Stimulated activated CD8-positive, alpha-beta memory T cell treated with anti-CD3 and anti-CD28 coated beads, Interleukin-7, amount 100 ng/mL, for 24 hours (primary cell): ENCODE measurements around the gene MED1.
"Not testable (repeated sequence)": the region's sequence is repeated elsewhere in the genome, so short reads cannot be mapped to it uniquely, and the experiment has no call there.

Source experiments
- DNase-seq: peaks from one replicate; pipeline ENCODE4 v3.0.0-alpha.2; 2020; ENCODE audit warnings: low read depth

The MED1 gene, protein sequence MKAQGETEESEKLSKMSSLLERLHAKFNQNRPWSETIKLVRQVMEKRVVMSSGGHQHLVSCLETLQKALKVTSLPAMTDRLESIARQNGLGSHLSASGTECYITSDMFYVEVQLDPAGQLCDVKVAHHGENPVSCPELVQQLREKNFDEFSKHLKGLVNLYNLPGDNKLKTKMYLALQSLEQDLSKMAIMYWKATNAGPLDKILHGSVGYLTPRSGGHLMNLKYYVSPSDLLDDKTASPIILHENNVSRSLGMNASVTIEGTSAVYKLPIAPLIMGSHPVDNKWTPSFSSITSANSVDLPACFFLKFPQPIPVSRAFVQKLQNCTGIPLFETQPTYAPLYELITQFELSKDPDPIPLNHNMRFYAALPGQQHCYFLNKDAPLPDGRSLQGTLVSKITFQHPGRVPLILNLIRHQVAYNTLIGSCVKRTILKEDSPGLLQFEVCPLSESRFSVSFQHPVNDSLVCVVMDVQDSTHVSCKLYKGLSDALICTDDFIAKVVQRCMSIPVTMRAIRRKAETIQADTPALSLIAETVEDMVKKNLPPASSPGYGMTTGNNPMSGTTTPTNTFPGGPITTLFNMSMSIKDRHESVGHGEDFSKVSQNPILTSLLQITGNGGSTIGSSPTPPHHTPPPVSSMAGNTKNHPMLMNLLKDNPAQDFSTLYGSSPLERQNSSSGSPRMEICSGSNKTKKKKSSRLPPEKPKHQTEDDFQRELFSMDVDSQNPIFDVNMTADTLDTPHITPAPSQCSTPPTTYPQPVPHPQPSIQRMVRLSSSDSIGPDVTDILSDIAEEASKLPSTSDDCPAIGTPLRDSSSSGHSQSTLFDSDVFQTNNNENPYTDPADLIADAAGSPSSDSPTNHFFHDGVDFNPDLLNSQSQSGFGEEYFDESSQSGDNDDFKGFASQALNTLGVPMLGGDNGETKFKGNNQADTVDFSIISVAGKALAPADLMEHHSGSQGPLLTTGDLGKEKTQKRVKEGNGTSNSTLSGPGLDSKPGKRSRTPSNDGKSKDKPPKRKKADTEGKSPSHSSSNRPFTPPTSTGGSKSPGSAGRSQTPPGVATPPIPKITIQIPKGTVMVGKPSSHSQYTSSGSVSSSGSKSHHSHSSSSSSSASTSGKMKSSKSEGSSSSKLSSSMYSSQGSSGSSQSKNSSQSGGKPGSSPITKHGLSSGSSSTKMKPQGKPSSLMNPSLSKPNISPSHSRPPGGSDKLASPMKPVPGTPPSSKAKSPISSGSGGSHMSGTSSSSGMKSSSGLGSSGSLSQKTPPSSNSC (N-terminal part only)

DNA sequence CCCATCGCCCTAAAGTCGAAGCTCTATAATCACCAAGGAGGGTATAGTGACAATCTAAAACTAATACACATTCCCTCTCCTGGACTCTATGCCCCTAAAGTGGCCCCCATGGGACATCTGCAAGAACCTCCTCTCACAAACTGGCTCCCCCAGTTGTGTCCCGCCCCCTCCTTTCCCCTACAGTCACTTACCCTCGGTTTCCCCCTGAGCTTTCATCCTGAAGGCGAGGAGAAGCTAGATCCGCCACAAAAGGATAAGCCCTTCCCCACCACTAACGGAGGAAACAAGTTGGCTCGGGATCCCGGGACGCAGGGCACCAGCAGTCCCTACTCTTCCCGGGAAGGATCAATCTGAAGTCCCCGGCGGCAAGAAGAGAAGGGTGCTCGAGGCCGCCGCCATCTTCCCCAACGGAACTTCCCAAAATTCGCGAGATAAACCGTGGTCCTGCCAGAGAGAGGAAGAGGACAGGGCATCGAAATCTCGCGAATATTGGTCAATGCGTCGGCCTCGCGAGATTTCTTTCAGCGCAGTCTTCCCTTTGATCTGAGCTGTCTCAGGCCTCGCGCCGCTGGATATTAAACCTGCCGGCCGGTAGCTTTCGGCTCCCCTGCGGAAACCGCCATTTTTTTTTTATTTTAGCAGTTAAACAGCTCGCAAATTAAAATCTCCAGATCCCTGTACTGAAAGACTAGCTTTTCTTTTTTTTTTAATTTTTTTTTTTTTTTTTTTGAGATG lies at the start of gene MED1:
Gene MED1 (minus strand): TSS at position 417 of the 735 bp plus-strand sequence. CDS start 201 bp downstream, at position 216.
- DNase-seq, result peak; percentile 74

DNA sequence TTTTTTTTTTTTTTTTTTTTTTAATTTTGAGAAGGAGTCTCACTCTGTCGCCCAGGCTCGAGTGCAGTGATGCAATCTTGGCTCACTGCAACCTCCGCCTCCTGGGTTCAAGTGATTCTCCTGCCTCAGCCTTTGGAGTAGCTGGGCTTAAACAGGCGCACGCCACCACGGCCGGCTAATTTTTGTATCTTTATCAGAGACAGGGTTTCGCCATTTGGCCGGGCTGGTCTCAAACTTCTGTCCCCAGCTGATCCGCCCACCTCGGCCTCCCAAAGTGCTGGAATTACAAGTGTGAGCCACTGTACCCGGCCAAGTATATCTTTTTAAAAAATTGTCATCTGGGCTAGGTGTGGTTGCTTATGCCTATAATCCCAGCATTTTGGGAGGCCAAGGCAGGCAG lies 45.9 kb upstream of the MED1 start:
- DNase-seq, result not testable (repeated sequence)

DNA sequence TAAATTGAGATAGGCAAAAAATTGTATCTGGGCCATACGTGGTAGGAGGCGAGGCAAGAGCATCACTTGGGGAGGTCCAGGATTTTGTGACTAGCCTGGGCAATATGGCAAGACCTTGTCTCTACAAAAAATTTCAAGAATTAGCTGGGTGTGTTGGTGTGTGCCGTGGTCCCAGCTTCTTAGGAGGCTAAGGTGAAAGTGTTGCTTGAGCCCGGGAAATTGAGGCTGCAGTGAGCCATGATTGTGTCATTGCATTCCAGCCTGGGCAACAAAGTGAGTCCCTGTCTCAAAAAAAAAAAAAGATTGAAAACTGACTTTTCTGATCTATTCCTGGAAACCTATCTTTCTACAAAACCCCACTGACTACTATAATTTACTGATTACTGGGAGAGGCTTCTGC lies 36.9 kb upstream of the MED1 start:
- no peak for DNase-seq

DNA sequence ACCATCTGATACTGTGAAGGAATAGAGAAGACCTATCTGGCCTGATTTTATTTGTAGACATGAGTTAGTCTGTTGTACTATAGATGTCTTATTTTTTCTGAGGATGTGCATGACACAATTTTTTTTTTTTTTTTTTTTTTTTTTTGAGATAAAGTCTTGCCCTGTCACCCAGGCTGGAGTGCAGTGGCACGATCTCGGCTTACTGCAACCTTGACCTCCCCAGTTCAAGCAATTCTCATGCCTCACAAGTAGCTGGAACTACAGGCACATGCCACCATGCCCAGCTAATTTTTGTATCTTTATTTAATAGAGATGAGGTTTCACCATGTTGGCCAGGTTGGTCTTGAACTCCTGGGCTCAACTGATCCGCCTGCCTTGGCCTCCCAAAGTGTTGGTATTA lies 36.4 kb upstream of the MED1 start:
- not testable (repeated sequence) for DNase-seq

DNA sequence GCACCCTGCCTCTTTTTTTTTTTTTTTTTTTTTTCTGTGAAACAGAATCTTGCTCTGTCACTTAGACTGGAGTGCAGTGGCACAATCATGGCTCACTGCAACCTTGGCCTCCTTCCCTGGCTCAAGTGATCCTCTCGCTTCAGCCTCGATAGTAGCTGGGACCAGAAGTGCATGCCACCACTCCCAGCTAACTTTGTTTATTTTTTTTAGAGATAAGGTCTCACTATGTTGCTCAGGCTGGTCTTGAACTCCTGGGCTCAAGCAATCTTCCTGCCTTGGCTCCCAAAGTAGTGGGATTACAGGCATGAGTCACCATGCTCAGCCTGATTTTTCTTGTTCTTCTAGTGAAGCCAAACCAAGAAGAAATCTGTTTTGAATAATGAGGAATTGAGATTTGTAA lies 35.2 kb upstream of the MED1 start:
- no peak for DNase-seq

DNA sequence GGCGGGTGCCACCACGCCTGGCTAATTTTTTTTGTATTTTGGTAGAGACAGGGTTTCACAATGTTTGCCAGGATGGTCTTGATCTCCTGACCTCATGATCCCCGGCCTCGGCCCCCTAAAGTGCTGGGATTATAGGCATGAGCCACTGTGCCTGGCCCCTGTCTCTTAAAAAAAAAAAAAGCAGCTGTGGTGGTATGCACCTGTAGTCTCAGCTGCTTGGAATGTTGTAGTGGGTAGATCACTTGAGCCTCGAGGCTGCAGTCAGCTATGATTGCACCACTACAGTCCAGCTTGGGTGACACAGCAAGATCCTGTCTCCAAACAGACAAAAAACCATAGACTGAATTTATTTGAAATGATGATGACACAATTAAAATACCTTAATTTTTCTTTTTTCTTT lies 34.5 kb upstream of the MED1 start:
- no peak for DNase-seq

DNA sequence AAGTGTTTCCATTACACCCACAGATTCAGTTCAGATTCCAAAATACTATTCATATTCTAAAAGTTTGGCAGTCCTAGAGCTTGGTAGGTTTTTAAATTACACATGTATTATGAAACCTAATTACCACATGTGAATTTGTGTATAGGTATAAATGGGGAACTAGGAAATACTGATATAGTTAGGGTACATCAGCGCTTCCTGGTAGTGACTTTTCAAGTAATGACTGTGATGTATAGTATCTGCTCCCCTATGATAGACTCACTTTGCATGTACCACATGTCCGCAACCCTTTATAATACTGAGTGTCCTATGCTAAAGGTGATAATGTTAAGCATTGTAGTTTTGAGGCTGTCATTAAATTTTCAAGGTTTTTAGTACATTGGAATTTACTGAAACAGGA lies 33.1 kb upstream of the MED1 start:
- no peak for DNase-seq

DNA sequence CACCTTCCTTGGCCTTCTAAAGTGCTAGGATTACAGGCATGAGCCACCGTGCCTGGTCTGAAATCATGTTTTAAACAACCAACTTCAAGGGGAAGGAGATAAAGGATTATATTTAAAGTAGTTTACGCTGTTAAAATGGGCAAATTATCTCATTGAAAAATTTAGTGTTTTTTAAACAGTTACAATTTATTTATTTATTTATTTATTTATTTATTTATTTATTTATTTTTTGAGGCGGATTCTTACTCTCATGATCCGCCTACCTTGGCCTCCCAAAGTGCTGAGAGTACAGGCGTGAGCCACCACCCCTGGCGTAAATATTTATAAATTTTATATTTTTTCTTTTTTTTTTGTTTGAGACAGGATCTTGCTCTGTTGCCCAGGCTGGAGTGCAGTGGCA lies 32.4 kb upstream of the MED1 start:
- no peak for DNase-seq

DNA sequence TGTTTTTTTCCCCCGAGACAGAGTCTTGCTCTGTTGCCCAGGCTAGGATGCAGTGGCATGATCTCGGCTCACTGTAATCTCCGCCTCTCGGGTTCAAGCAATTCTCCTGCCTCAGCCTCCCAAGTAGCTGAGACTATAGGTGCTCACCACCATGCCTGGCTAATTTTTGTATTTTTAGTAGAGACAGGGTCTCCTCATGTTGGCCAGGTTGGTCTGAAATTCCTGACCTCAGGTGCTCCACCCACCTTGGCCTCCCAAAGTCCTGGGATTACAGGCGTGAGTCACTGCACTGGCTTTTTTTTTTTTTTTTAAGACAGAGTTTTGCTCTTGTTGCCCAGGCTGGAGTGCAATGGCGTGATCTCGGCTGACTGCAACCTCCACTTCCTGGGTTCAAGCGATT lies 28.6 kb upstream of the MED1 start:
- DNase-seq, result not testable (repeated sequence)

DNA sequence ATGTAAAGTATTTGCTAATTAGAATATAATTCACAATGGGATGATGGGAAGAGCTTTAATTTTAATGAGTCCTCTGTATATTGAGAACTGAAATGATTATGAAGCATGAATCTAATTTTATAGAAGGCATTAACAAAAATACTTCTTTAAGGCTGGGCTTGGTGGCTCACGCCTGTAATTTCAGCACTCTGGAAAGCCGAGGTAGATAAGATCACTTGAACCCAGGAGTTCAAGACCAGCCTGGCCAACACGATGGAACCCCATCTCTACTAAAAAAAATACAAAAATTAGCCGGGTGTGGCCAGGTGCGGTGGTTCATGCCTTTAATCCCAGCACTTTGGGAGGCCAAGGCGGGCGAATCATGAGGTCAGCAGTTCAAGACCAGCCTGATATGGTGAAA lies 22.2 kb upstream of the MED1 start:
- no peak for DNase-seq

DNA sequence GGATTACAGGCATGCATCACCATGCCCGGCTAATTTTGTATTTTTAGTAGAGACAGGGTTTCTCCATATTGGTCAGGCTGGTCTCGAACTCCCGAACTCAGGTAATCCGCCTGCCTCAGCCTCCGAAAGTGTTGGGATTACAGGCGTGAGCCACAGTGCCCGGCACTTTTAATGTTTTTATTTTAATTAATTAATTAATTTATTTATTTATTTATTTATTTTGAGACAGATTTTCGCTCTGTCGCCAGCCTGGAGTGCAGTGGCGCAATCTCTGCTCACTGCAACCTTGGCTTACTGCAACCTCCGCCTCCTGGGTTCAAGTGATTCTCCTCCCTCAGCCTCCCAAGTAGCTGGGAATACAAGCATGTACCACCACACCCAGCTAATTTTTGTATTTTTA lies 17.5 kb upstream of the MED1 start:
- not testable (repeated sequence) for DNase-seq

DNA sequence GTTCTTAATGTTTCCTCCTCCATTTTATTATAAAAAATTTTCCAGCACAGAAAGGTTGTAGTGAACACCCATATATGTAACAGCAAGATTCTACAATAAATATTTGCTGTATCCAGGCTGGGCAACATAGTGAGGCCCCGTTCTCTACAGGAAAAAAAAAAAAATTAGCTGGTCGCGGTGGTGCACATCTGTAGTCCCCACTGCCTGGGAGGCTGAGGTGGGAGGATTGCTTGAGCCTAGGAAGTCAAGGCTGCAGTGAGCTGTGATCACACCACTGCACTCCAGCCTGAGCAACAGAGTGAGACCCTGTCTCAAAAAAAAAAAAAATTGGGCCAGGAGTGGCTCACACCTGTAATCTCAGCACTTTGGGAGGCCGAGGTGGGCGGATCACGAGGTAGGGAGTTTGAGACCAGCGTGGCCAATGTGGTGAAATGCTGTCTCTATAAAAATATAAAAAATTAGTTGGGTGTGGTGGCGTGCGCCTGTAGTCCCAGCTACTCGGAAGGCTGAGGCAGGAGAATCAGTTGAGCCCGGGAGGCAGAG lies 13.6 kb upstream of the MED1 start:
- DNase-seq, result not testable (repeated sequence)

DNA sequence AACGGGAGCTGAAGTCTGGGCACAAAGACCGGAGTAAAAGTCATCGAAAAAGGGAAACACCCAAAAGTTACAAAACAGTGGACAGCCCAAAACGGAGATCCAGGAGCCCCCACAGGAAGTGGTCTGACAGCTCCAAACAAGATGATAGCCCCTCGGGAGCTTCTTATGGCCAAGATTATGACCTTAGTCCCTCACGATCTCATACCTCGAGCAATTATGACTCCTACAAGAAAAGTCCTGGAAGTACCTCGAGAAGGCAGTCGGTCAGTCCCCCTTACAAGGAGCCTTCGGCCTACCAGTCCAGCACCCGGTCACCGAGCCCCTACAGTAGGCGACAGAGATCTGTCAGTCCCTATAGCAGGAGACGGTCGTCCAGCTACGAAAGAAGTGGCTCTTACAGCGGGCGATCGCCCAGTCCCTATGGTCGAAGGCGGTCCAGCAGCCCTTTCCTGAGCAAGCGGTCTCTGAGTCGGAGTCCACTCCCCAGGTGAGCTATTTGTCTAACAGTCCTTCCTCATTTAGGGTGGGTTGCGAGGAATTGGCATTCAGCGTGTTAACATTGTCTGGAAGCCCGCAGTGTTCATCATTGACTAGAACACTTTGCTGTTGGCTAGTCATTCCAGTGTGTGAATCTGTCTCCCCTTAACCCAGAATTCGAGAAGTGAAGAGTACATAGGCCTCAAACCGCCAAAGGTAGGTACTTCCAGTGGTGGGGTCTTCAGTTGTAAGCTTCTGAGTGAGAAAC lies 11.7 kb upstream of the MED1 start:
- no peak for DNase-seq

DNA sequence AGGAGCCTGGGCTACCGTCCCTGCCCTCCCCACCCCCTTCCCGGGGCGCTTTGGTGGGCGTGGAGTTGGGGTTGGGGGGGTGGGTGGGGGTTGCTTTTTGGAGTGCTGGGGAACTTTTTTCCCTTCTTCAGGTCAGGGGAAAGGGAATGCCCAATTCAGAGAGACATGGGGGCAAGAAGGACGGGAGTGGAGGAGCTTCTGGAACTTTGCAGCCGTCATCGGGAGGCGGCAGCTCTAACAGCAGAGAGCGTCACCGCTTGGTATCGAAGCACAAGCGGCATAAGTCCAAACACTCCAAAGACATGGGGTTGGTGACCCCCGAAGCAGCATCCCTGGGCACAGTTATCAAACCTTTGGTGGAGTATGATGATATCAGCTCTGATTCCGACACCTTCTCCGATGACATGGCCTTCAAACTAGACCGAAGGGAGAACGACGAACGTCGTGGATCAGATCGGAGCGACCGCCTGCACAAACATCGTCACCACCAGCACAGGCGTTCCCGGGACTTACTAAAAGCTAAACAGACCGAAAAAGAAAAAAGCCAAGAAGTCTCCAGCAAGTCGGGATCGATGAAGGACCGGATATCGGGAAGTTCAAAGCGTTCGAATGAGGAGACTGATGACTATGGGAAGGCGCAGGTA lies 11.0 kb upstream of the MED1 start:
- DNase-seq, result no peak

DNA sequence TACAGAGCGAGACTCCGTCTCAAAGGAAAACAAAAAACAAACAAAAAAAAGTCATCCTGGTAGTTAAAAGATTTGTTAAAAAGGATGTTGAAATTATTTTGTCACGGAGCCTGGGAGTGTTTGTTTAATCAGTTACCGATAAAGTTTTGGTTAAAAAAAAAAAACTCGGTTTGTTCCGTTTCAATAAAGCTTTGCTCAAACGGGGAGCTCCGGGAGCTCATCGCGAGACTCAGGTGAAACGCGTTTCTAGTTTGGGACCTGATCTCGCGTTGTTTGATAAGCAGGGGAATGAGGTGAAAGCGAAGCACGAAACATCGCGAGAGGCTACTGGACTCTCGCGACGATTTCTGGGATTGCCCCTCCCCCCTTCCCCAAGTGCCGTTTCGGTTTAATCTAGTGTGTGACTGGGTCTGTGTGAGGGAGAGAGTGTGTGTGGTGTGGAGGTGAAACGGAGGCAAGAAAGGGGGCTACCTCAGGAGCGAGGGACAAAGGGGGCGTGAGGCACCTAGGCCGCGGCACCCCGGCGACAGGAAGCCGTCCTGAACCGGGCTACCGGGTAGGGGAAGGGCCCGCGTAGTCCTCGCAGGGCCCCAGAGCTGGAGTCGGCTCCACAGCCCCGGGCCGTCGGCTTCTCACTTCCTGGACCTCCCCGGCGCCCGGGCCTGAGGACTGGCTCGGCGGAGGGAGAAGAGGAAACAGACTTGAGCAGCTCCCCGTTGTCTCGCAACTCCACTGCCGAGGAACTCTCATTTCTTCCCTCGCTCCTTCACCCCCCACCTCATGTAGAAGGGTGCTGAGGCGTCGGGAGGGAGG lies 10.3 kb upstream of the MED1 start, which contains the start of gene CDK12:
Gene CDK12 (plus strand): TSS at position 374 of the 813 bp plus-strand sequence. CDS start 586 bp downstream, outside the sequence.
- peak; percentile 82 for DNase-seq

DNA sequence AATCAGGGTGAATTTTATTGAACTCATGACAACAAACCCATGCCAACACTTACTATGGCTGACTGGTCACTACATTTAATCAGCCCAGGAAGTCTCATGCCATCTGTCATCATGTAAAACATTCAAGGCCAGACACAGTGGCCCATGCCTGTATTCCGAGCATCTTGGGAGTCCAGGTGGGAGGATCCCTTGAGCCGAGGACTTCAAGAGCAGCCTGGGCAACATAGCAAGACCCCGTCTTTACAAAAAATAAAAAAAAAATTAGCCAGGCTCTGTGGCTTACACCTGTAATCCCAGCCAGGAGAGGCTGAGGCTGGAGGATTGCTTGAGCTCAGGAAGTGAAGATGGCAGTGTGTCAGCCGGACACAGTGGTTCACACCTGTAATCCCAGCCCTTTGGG lies 4.9 kb upstream of the MED1 start:
- no peak for DNase-seq

DNA sequence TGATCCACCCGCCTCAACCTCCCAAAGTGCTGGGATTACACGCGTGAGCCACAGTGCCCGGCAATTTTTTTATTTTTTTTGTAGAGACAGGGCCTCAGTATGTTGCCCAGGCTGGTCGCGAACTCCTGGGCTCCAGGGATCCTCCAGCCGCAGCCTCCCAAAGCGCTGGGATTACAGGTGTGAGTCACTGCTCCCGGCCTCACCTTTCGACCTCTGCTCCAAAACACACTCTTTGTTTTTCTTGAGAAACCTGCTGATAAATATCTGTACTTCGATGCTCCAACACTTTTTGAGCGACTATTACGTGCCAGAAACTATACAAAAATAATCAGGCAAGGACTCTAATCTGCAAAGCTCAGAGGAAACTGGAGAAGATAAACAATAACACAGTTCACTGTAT lies 1.0 kb downstream of the MED1 start:
- no peak for DNase-seq

DNA sequence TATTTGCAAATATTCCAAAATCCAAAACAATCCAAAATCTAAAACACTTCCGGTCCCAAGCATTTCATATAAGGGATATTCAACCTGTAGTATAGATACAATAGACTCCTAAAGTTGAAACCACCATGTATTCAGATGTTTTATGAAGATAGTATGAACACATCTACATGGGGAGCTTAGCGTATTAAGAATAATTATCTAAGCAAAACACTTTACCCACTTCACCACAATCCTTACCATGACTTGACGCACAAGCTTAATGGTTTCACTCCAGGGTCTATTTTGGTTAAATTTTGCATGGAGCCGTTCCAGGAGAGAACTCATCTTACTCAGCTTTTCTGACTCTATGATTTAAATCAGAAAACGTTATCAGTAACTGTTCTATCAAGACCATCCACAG lies 3.5 kb downstream of the MED1 start:
- DNase-seq, result no peak

DNA sequence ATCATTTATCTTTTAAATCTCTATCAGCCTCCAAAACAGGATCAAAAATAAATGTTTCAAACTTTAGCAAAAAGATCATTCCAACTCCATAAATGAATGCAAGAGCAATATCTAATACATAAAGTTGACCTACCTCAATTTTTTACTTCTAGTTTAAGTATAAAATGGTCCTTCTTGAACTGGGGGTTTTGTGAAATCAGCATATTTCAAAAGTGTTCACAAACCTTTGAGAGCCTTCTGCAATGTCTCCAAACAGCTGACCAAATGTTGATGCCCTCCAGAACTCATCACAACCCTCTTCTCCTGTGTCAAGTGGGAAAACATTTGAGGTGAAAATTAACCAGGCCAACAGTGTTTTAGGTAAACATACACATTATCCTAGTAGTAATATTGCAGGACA lies 7.7 kb downstream of the MED1 start:
- no peak for DNase-seq
